HEK293 (cell line): Measurements from ENCODE around the gene COPG2.

ENCODE experiments used
- CTCF ChIA-PET: fragments of 350-600 bp; formaldehyde crosslinking; extraction: SDS; loops from one replicate; lab custom pipeline; 2021; ENCODE audit warnings: antibody characterized with exemption; lab: Yijun Ruan, JAX
- POLR2A ChIA-PET: fragments of 300-600 bp; formaldehyde crosslinking; extraction: SDS; loops from one replicate; lab custom pipeline; 2020; ENCODE audit warnings: antibody characterized with exemption, inconsistent platforms; lab: Yijun Ruan, JAX
- H3K27ac ChIP-seq: fragments of 200-500 bp; sonication (Bioruptor generic); 2 replicates; pipeline ENCODE4 v1.5.1; 2014; ENCODE audit warnings: low read depth, low read length, control low read depth, inconsistent platforms; ENCODE audit errors: extremely low read depth
- H3K36me3 ChIP-seq, 2 experiments: fragments of 200-500 bp in 1 of 2; sonication (Bioruptor generic) in 1 of 2; 1 replicate in 1 of 2; 2 replicates in 1 of 2; pipeline ENCODE4 v1.5.1; 2014 to 2017; ENCODE audit warnings: inconsistent platforms in 2 of 2, low read length in 2 of 2; ENCODE audit not compliant: control insufficient read depth in 2 of 2, insufficient read depth in 1 of 2
- H3K4me1 ChIP-seq: fragments of 200-500 bp; sonication (Bioruptor generic); 2 replicates; pipeline ENCODE4 v1.5.1; 2014; ENCODE audit warnings: mild to moderate bottlenecking, low read length, inconsistent platforms; ENCODE audit not compliant: control insufficient read depth, insufficient read depth
- H3K4me3 ChIP-seq: 2 replicates; pipeline ENCODE4 v1.5.1; 2011; ENCODE audit warnings: low read depth, mild to moderate bottlenecking, control low read depth, low read length, moderate library complexity
- H3K9me3 ChIP-seq: fragments of 200-500 bp; sonication (Bioruptor generic); 2 replicates; pipeline ENCODE4 v1.5.1; 2014; ENCODE audit warnings: low read depth, low read length, inconsistent platforms; ENCODE audit not compliant: control insufficient read depth, insufficient read depth
- AEBP2 ChIP-seq: fragments of 450-650 bp; formaldehyde crosslinking; IDR thresholded peaks from 2 replicates; pipeline ENCODE4 v1.5.1; 2016; ENCODE audit warnings: missing biosample characterization, missing genetic modification characterization, borderline replicate concordance
- GLIS2 ChIP-seq: fragments of 450-650 bp; formaldehyde crosslinking; IDR thresholded peaks from 2 replicates; pipeline ENCODE4 v1.5.1; 2016; ENCODE audit warnings: missing biosample characterization, missing genetic modification characterization
- KLF9 ChIP-seq: fragments of 450-650 bp; formaldehyde crosslinking; IDR thresholded peaks from 2 replicates; pipeline ENCODE4 v1.5.1; 2016; ENCODE audit warnings: missing biosample characterization, missing genetic modification characterization, low read depth
- SETDB1 ChIP-seq: IDR thresholded peaks from one replicate; pipeline ENCODE4 v1.6.1; 2017; ENCODE audit warnings: mild to moderate bottlenecking, low read length, moderate library complexity, mixed read lengths; ENCODE audit not compliant: insufficient read length
- TCF7L2 ChIP-seq: IDR thresholded peaks from 2 replicates; pipeline ENCODE4 v1.6.1; 2011; ENCODE audit warnings: low read depth, mild to moderate bottlenecking, inconsistent platforms, low read length, moderate library complexity, borderline replicate concordance
- ZEB2 ChIP-seq: fragments of 450-650 bp; formaldehyde crosslinking; IDR thresholded peaks from 2 replicates; pipeline ENCODE4 v1.5.1; 2016; ENCODE audit warnings: missing biosample characterization, missing genetic modification characterization
- ZFP41 ChIP-seq: fragments of 450-650 bp; formaldehyde crosslinking; IDR thresholded peaks from 2 replicates; pipeline ENCODE4 v1.5.1; 2016; ENCODE audit warnings: missing biosample characterization, missing genetic modification characterization, borderline replicate concordance
- ZNF16 ChIP-seq: fragments of 450-650 bp; formaldehyde crosslinking; IDR thresholded peaks from 2 replicates; pipeline ENCODE4 v1.5.1; 2016; ENCODE audit warnings: low read depth, missing biosample characterization, missing genetic modification characterization
- ZNF2 ChIP-seq: fragments of 450-650 bp; formaldehyde crosslinking; IDR thresholded peaks from 2 replicates; pipeline ENCODE4 v1.5.1; 2016; ENCODE audit warnings: missing biosample characterization, missing genetic modification characterization
- ZNF239 ChIP-seq: fragments of 450-650 bp; formaldehyde crosslinking; IDR thresholded peaks from 2 replicates; pipeline ENCODE4 v1.5.1; 2016; ENCODE audit warnings: missing biosample characterization, missing genetic modification characterization
- ZNF280D ChIP-seq: fragments of 450-650 bp; formaldehyde crosslinking; IDR thresholded peaks from 2 replicates; pipeline ENCODE4 v1.5.1; 2016; ENCODE audit warnings: missing biosample characterization, missing genetic modification characterization
- ZNF473 ChIP-seq: fragments of 450-650 bp; formaldehyde crosslinking; IDR thresholded peaks from 2 replicates; pipeline ENCODE4 v1.5.1; 2017; ENCODE audit warnings: missing biosample characterization, missing genetic modification characterization
- ZNF48 ChIP-seq: fragments of 450-650 bp; formaldehyde crosslinking; IDR thresholded peaks from 2 replicates; pipeline ENCODE4 v1.5.1; 2016; ENCODE audit warnings: missing biosample characterization, missing genetic modification characterization
- ZNF514 ChIP-seq: fragments of 450-650 bp; formaldehyde crosslinking; IDR thresholded peaks from 2 replicates; pipeline ENCODE4 v1.5.1; 2016; ENCODE audit warnings: missing biosample characterization, missing genetic modification characterization
- ZNF777 ChIP-seq: fragments of 450-650 bp; formaldehyde crosslinking; IDR thresholded peaks from 2 replicates; pipeline ENCODE4 v1.5.1; 2017; ENCODE audit warnings: missing biosample characterization, missing genetic modification characterization, borderline replicate concordance
- ZSCAN18 ChIP-seq: fragments of 450-650 bp; formaldehyde crosslinking; IDR thresholded peaks from 2 replicates; pipeline ENCODE4 v1.5.1; 2016; ENCODE audit warnings: missing biosample characterization, missing genetic modification characterization
- TF ChIP-seq, protein P1 (sequence below): fragments of 450-650 bp; formaldehyde crosslinking; IDR thresholded peaks from 2 replicates; pipeline ENCODE4 v1.5.1; 2016; ENCODE audit warnings: missing biosample characterization, missing genetic modification characterization
- TF ChIP-seq, protein P2 (sequence below): fragments of 450-650 bp; formaldehyde crosslinking; conservative IDR thresholded peaks from 2 replicates; pipeline ENCODE4 v1.5.1; 2016; ENCODE audit warnings: low read depth, missing biosample characterization, missing genetic modification characterization

Gene COPG2

DNA sequence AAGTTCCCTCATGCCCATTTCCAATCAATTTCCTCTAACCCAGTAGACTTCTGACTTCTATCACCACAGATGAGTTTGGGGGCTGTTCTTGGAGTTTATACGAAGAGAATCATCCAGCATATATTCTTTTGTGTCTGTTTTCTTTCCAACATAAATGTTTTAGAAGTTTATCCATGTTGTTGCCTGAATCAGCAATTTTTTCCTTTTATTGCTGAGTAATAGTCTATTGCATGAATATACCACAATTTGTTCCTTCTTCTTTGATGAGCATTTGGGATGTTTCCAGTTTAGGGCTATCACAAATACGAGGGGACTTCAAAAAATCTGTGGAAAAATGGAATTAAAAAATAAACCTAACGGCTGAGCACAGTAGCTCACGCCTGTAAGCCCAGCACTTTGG, 26.2 kb downstream of the COPG2 start:
- Histone ChIP-seq H3K27ac (no peak overlapping the region), H3K36me3 (peaks cover 0 to 4% of the 10 kb centered on the region in 2 experiments; a peak in 1 of 3 replicates), H3K9me3 (no peaks in the 10 kb centered on the region), H3K4me1 (no peaks in the 10 kb centered on the region), H3K4me3 (no peak overlapping the region)
- POLR2A ChIA-PET, result no interaction called here
- TF ChIP-seq ZNF280D (tag by site-specific recombination), result no peak
- no peak for TF ChIP-seq ZNF16 (tag by site-specific recombination)
- no peak for TF ChIP-seq TCF7L2
- TF ChIP-seq AEBP2 (tag by site-specific recombination), result no peak
- CTCF ChIA-PET, result no interaction called here

DNA sequence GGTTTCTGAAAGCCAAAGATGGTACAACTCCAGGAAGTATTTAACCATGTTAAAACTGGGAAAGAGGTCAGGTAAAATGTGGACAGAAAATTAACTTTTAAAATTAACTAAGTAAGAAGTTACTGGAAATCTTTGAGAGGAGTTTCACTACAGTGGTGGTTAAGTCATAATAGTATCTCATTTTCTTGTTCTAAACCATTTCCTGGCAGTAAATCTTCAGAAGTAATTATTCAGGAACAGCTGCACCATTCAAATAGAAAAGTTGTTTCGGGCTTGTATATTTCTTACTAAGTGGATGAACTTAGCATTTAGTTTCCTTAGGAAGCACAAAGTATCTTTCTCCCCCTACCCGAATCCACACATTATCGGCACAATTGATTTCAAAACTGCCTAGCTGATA, 27.1 kb downstream of the COPG2 start:
- H3K36me3 ChIP-seq, result peaks cover 0 to 4% of the 10 kb centered on the region in 2 experiments; a peak in 1 of 3 replicates
- H3K9me3 ChIP-seq, result no peaks in the 10 kb centered on the region
- POLR2A ChIA-PET, result no interaction called here
- H3K27ac ChIP-seq, result no peak overlapping the region
- TF ChIP-seq ZFP41, result no peak
- no peak for TF ChIP-seq ZNF514 (tag by site-specific recombination)
- TF ChIP-seq SETDB1, result no peak
- no peak for TF ChIP-seq ZNF239
- no peak for TF ChIP-seq ZEB2 (tag by site-specific recombination)
- TF ChIP-seq, protein P1, sequence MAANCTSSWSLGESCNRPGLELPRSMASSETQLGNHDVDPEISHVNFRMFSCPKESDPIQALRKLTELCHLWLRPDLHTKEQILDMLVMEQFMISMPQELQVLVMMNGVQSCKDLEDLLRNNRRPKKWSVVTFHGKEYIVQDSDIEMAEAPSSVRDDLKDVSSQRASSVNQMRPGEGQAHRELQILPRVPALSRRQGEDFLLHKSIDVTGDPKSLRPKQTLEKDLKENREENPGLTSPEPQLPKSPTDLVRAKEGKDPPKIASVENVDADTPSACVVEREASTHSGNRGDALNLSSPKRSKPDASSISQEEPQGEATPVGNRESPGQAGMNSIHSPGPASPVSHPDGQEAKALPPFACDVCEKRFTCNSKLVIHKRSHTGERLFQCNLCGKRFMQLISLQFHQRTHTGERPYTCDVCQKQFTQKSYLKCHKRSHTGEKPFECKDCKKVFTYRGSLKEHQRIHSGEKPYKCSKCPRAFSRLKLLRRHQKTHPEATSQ (tag by site-specific recombination), result no peak
- TF ChIP-seq ZNF48 (tag by site-specific recombination), result no peak
- no peak for TF ChIP-seq ZNF2 (tag by site-specific recombination)
- TF ChIP-seq, all 188 proteins: peak for 0
- H3K4me3 ChIP-seq, result no peak overlapping the region
- no peaks in the 10 kb centered on the region for H3K4me1 ChIP-seq
- CTCF ChIA-PET, result no interaction called here

GRCh38 chr7:130641040-130641439, 27.5 kb downstream of the COPG2 start:
- POLR2A ChIA-PET, result no interaction called here
- Histone ChIP-seq H3K27ac (no peak overlapping the region), H3K4me3 (no peak overlapping the region), H3K9me3 (no peaks in the 10 kb centered on the region), H3K4me1 (no peaks in the 10 kb centered on the region), H3K36me3 (peaks cover 0 to 4% of the 10 kb centered on the region in 2 experiments; a peak in 1 of 3 replicates)
- CTCF ChIA-PET, result no interaction called here
- TF ChIP-seq KLF9 (tag by site-specific recombination) (no peak), ZNF777 (tag by site-specific recombination) (no peak), ZSCAN18 (tag by site-specific recombination) (no peak), ZNF473 (tag by site-specific recombination) (no peak), GLIS2 (tag by site-specific recombination) (no peak)
- TF ChIP-seq, protein P2, sequence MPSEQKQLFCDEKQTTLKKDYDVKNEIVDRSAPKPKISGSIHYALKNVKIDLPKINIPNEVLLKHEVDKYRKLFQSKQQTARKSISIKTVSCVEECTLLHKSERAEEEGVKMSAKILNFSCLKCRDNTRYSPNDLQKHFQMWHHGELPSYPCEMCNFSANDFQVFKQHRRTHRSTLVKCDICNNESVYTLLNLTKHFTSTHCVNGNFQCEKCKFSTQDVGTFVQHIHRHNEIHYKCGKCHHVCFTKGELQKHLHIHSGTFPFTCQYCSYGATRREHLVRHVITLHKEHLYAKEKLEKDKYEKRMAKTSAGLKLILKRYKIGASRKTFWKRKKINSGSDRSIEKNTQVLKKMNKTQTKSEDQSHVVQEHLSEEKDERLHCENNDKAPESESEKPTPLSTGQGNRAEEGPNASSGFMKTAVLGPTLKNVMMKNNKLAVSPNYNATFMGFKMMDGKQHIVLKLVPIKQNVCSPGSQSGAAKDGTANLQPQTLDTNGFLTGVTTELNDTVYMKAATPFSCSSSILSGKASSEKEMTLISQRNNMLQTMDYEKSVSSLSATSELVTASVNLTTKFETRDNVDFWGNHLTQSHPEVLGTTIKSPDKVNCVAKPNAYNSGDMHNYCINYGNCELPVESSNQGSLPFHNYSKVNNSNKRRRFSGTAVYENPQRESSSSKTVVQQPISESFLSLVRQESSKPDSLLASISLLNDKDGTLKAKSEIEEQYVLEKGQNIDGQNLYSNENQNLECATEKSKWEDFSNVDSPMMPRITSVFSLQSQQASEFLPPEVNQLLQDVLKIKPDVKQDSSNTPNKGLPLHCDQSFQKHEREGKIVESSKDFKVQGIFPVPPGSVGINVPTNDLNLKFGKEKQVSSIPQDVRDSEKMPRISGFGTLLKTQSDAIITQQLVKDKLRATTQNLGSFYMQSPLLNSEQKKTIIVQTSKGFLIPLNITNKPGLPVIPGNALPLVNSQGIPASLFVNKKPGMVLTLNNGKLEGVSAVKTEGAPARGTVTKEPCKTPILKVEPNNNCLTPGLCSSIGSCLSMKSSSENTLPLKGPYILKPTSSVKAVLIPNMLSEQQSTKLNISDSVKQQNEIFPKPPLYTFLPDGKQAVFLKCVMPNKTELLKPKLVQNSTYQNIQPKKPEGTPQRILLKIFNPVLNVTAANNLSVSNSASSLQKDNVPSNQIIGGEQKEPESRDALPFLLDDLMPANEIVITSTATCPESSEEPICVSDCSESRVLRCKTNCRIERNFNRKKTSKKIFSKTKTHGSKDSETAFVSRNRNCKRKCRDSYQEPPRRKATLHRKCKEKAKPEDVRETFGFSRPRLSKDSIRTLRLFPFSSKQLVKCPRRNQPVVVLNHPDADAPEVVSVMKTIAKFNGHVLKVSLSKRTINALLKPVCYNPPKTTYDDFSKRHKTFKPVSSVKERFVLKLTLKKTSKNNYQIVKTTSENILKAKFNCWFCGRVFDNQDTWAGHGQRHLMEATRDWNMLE (tag by site-specific recombination), result no peak
